SK-N-DZ (cell line): ENCODE data around the gene ANKHD1.

Source experiments
- DNase-seq: peaks from one replicate; pipeline ENCODE4 v3.0.0-alpha.2; 2015; ENCODE audit warnings: low spot score

ANKHD1 gene

GRCh38 chr5:140524003-140524402 is 122.4 kb downstream of the ANKHD1 start:
- DNase-seq, result no peak

- DNase-seq, result no peak
These were observed 138.6 kb downstream of the ANKHD1 start for GRCh38 chr5:140540227-140540626.

- no peak for DNase-seq
These were observed 141.3 kb downstream of the ANKHD1 start for GRCh38 chr5:140542972-140543371.

- DNase-seq, result no peak
These were observed 143.4 kb downstream of the ANKHD1 start for GRCh38 chr5:140544986-140545385.

GRCh38 chr5:140545606-140546005 is 144.0 kb downstream of the ANKHD1 start:
- DNase-seq, result no peak

- no peak for DNase-seq
These were observed 145.3 kb downstream of the ANKHD1 start for GRCh38 chr5:140546851-140547507.

GRCh38 chr5:140547508-140548299 is 146.1 kb downstream of the ANKHD1 start, which contains the start of gene EIF4EBP3:
Gene EIF4EBP3, plus strand, starts transcription at chr5:140547662. Its CDS starts 76 bp downstream, at chr5:140547738.
- peak; percentile 37 for DNase-seq

GRCh38 chr5:140548300-140548688 is 146.7 kb downstream of the ANKHD1 start:
- no peak for DNase-seq

- no peak for DNase-seq
These were observed 147.2 kb downstream of the ANKHD1 start for GRCh38 chr5:140548791-140549190.

GRCh38 chr5:140549237-140550144 is 147.9 kb downstream of the ANKHD1 start:
- no peak for DNase-seq

GRCh38 chr5:140550147-140551079 is 148.8 kb downstream of the ANKHD1 start:
- no peak for DNase-seq

- DNase-seq, result no peak
These were observed 150.2 kb downstream of the ANKHD1 start for GRCh38 chr5:140551872-140552271.

- DNase-seq, result no peak
These were observed 152.0 kb downstream of the ANKHD1 start for GRCh38 chr5:140553657-140554056.

- DNase-seq, result no peak
These were observed 152.8 kb downstream of the ANKHD1 start for GRCh38 chr5:140554454-140554853.

- no peak for DNase-seq
These were observed 154.2 kb downstream of the ANKHD1 start for GRCh38 chr5:140555747-140556312.

- DNase-seq, result no peak
These were observed 154.8 kb downstream of the ANKHD1 start for GRCh38 chr5:140556438-140556837.

- DNase-seq, result peak; percentile 89
These were observed 155.6 kb downstream of the ANKHD1 start, which contains the start of gene SRA1 for GRCh38 chr5:140557136-140557805. Gene SRA1, minus strand, starts transcription at chr5:140557473. Its CDS starts 21 bp downstream, at chr5:140557452.

GRCh38 chr5:140557965-140558364 is 156.3 kb downstream of the ANKHD1 start:
- DNase-seq, result no peak

- no peak for DNase-seq
These were observed 156.9 kb downstream of the ANKHD1 start for GRCh38 chr5:140558542-140558941.

GRCh38 chr5:140560227-140560626 is 158.6 kb downstream of the ANKHD1 start:
- DNase-seq, result no peak
